Osteoblast (primary cell): ENCODE data around the gene CDH4. TPM values are rescaled to one million over a fixed set of nuclear protein-coding genes. Genes with fewer than 3 reads are reported as not detected.

Source experiments
- DNase-seq: peaks from one replicate; pipeline ENCODE4 v3.0.0; 2011; ENCODE audit warnings: low spot score, mixed read lengths; ENCODE audit not compliant: insufficient read length; ENCODE audit errors: missing footprints
- H2AFZ ChIP-seq: 2 replicates; pipeline ENCODE4 v1.6.0; 2011; ENCODE audit warnings: mild to moderate bottlenecking, low read length
- H3K27ac ChIP-seq: 2 replicates; pipeline ENCODE4 v1.5.1; 2011; ENCODE audit warnings: mild to moderate bottlenecking, low read depth, low read length, moderate library complexity
- H3K27me3 ChIP-seq: 2 replicates; pipeline ENCODE4 v1.6.0; 2012; ENCODE audit warnings: mild to moderate bottlenecking, control low read depth, inconsistent platforms, low read length, moderate library complexity; ENCODE audit not compliant: insufficient read depth
- H3K36me3 ChIP-seq: 2 replicates; pipeline ENCODE4 v1.5.1; 2011; ENCODE audit warnings: mild to moderate bottlenecking, low read length, control low read depth, moderate library complexity; ENCODE audit not compliant: insufficient read depth
- H3K4me1 ChIP-seq: 2 replicates; pipeline ENCODE4 v1.5.1; 2011; ENCODE audit warnings: mild to moderate bottlenecking, low read length, control low read depth, moderate library complexity; ENCODE audit not compliant: insufficient read depth
- H3K4me2 ChIP-seq: 2 replicates; pipeline ENCODE4 v1.6.0; 2011; ENCODE audit warnings: mild to moderate bottlenecking, low read length; ENCODE audit not compliant: insufficient read depth
- H3K4me3 ChIP-seq: fragments of 200-600 bp; sonication (generic); 3 replicates; pipeline ENCODE4 v1.5.1; 2012; ENCODE audit warnings: mild to moderate bottlenecking, low read length, inconsistent platforms; ENCODE audit not compliant: insufficient read depth
- H3K79me2 ChIP-seq: 2 replicates; pipeline ENCODE4 v1.6.0; 2012; ENCODE audit warnings: mild to moderate bottlenecking, low read length, control low read depth, inconsistent platforms; ENCODE audit not compliant: insufficient read depth
- H3K9me3 ChIP-seq: 2 replicates; pipeline ENCODE4 v1.5.1; 2011; ENCODE audit warnings: low read depth, low read length, control low read depth
- H4K20me1 ChIP-seq: 2 replicates; pipeline ENCODE4 v1.6.0; 2012; ENCODE audit warnings: mild to moderate bottlenecking, low read length, control low read depth; ENCODE audit not compliant: insufficient read depth
- CTCF ChIP-seq: IDR thresholded peaks from 2 replicates; pipeline ENCODE4 v1.5.1; 2011; ENCODE audit warnings: mild to moderate bottlenecking, low read depth, low read length, moderate library complexity; ENCODE audit errors: extremely low read depth
- total RNA-seq: library from RNA; depleted of rRNA; stranded (reverse); fragments of >200 nt; gene quantifications from 2 replicates; pipeline ENCODE4 v1.2.3, GENCODE V29; 2012

The CDH4 gene
- total RNA-seq, 1 donor: 1.1 TPM

GRCh38 chr20:61902221-61902869 is 650.3 kb downstream of the CDH4 start:
- TF ChIP-seq CTCF: no peak
- DNase-seq: no peak

GRCh38 chr20:61903575-61904340 is 651.7 kb downstream of the CDH4 start:
- Histone ChIP-seq H3K4me1 (no peaks in the 10 kb centered on the region), H2AFZ (no peak overlapping the region), H3K79me2 (no peaks in the 10 kb centered on the region), H3K27ac (no peak overlapping the region), H3K36me3 (no peaks in the 10 kb centered on the region), H3K9me3 (no peaks in the 10 kb centered on the region), H3K4me2 (no peak overlapping the region), H4K20me1 (no peaks in the 10 kb centered on the region), H3K27me3 (peaks cover 10% of the 10 kb centered on the region), H3K4me3 (no peak overlapping the region)
- no peak for DNase-seq
- no peak for TF ChIP-seq CTCF

More at GRCh38 chr20:61902221-61902869, 650.3 kb downstream of the CDH4 start:
- no peak overlapping the region for H3K27ac ChIP-seq
- no peaks in the 10 kb centered on the region for H3K36me3 ChIP-seq
- no peak overlapping the region for H3K4me2 ChIP-seq
- H3K9me3 ChIP-seq: no peaks in the 10 kb centered on the region
- H3K79me2 ChIP-seq: no peaks in the 10 kb centered on the region
- H3K4me3 ChIP-seq: no peak overlapping the region
- peaks cover 8% of the 10 kb centered on the region for H3K27me3 ChIP-seq
- H3K4me1 ChIP-seq: no peaks in the 10 kb centered on the region
- H2AFZ ChIP-seq: no peak overlapping the region
- no peaks in the 10 kb centered on the region for H4K20me1 ChIP-seq

GRCh38 chr20:61904456-61904855 is 652.4 kb downstream of the CDH4 start:
- H3K4me2 ChIP-seq: no peak overlapping the region
- no peak for TF ChIP-seq CTCF
- no peak overlapping the region for H3K4me3 ChIP-seq
- H3K79me2 ChIP-seq: no peaks in the 10 kb centered on the region
- DNase-seq: no peak
- H3K4me1 ChIP-seq: no peaks in the 10 kb centered on the region
- peaks cover 10% of the 10 kb centered on the region for H3K27me3 ChIP-seq
- no peaks in the 10 kb centered on the region for H3K9me3 ChIP-seq
- no peaks in the 10 kb centered on the region for H4K20me1 ChIP-seq
- no peak overlapping the region for H3K27ac ChIP-seq
- H2AFZ ChIP-seq: no peak overlapping the region
- no peaks in the 10 kb centered on the region for H3K36me3 ChIP-seq

GRCh38 chr20:61905781-61906523 is 653.9 kb downstream of the CDH4 start:
- Histone ChIP-seq H3K36me3 (no peaks in the 10 kb centered on the region), H3K27me3 (peaks cover 7% of the 10 kb centered on the region), H3K27ac (no peak overlapping the region), H3K4me2 (no peak overlapping the region), H3K4me3 (no peak overlapping the region), H4K20me1 (no peaks in the 10 kb centered on the region), H3K4me1 (no peaks in the 10 kb centered on the region), H2AFZ (no peak overlapping the region), H3K9me3 (no peaks in the 10 kb centered on the region), H3K79me2 (no peaks in the 10 kb centered on the region)
- DNase-seq: no peak
- no peak for TF ChIP-seq CTCF
